ENCODE measurements around the gene COG5. TPM values are rescaled to one million over a fixed set of nuclear protein-coding genes. Genes with fewer than 3 reads are reported as not detected.

The COG5 gene
- total and polyA plus RNA-seq, 9 of the 15 experiments (the other 6 are each of a cell fraction or from before 2014, with no cell fraction given): 15.3 to 75.1 (median 56.4) TPM

GRCh38 chr7:107244613-107245012 is 319.1 kb downstream of the COG5 start (continued):
- no peak for TF ChIP-seq ARID4B (CRISPR knock-in tag; IDR thresholded peaks at IDR 0.05)
- peak; percentile 74 for TF ChIP-seq ZNF316 (IDR thresholded peaks at IDR 0.05)
- TF ChIP-seq ETS1 (conservative IDR thresholded peaks at IDR 0.05; ENCODE audit: control insufficient read depth, low read depth, low read length): no peak
- no peak for TF ChIP-seq NUFIP1 (IDR thresholded peaks at IDR 0.05; ENCODE audit: partially characterized antibody)
- no peak for TF ChIP-seq LEF1 (IDR thresholded peaks at IDR 0.05)
- no peak for TF ChIP-seq IRF9 (tag; IDR thresholded peaks at IDR 0.05)
- TF ChIP-seq MYC (IDR thresholded peaks at IDR 0.05; ENCODE audit: low read depth, low read length): no peak
- no peak for TF ChIP-seq MYC (CRISPR knock-in tag; IDR thresholded peaks at IDR 0.05; ENCODE audit: borderline replicate concordance, low read depth)
- TF ChIP-seq ZNF41 (CRISPR knock-in tag; conservative IDR thresholded peaks at IDR 0.05): no peak
- TF ChIP-seq MECOM (CRISPR knock-in tag; IDR thresholded peaks at IDR 0.05): no peak
- no peak for TF ChIP-seq SMARCA5 (IDR thresholded peaks at IDR 0.05)
